Fibroblast of gingiva (primary cell): ENCODE results near the gene IL17B.
"Not testable (repeated sequence)": the region's sequence is repeated elsewhere in the genome, so short reads cannot be mapped to it uniquely, and the experiment has no call there.

Source experiments
- DNase-seq: peaks from one replicate; pipeline ENCODE4 v3.0.0-alpha.2; 2011; ENCODE audit warnings: low read depth

The IL17B gene

GRCh38 chr5:149400304-149400703 lies 21.2 kb upstream of the IL17B start:
- DNase-seq, result no peak

GRCh38 chr5:149399775-149400174 lies 20.7 kb upstream of the IL17B start:
- no peak for DNase-seq

DNA sequence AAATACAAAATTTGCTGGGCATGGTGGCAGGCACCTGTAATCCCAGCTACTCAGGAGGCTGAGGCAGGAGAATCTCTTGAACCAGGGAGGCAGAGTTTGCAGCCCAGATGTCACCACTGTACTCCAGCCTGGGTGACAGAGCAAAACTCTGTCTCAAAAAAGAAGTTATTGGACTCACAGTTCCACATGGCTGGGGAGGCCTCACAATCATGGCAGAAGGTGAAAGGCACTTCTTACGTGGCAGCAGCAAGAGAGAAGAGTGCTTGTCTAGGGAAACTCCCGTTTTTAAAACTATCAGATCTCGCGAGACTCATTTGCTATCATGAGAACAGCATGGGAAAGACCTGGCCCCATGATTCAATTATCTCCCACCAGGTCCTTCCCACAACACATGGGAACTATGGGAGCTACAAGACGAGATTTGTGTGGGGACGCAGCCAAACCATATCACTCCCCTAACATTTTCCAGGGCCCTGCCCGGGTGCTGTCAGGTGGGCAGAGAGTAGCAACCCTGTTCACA lies 19.7 kb upstream of the IL17B start:
- DNase-seq, result not testable (repeated sequence)

DNA sequence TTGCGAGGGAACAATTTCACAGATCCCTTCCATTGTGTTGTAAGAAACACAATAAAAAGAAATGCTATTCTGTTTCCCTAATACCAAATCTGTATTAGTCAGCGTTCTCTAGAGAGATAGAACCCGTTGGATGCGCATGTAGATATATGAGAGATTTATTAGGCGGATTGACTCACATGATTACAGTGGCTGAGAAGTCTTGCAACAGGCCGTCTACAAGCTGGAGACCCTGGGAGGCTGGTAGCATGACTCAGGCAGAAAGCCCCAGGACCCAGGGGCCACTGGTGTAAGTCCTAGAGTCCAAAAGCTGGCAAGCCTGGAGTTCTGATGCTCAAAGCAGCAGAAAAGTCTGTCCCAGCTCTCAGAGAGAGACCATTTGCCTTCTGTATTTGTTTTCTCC lies 18.4 kb upstream of the IL17B start:
- peak; percentile 77 for DNase-seq

- not testable (repeated sequence) for DNase-seq
These were observed 15.9 kb upstream of the IL17B start for GRCh38 chr5:149394996-149395395.

- no peak for DNase-seq
These were observed 13.6 kb upstream of the IL17B start for GRCh38 chr5:149392718-149393117.

- no peak for DNase-seq
These were observed 12.4 kb upstream of the IL17B start for GRCh38 chr5:149391524-149391923.

- DNase-seq, result not testable (repeated sequence)
These were observed 12.0 kb upstream of the IL17B start for GRCh38 chr5:149391076-149391475.

DNA sequence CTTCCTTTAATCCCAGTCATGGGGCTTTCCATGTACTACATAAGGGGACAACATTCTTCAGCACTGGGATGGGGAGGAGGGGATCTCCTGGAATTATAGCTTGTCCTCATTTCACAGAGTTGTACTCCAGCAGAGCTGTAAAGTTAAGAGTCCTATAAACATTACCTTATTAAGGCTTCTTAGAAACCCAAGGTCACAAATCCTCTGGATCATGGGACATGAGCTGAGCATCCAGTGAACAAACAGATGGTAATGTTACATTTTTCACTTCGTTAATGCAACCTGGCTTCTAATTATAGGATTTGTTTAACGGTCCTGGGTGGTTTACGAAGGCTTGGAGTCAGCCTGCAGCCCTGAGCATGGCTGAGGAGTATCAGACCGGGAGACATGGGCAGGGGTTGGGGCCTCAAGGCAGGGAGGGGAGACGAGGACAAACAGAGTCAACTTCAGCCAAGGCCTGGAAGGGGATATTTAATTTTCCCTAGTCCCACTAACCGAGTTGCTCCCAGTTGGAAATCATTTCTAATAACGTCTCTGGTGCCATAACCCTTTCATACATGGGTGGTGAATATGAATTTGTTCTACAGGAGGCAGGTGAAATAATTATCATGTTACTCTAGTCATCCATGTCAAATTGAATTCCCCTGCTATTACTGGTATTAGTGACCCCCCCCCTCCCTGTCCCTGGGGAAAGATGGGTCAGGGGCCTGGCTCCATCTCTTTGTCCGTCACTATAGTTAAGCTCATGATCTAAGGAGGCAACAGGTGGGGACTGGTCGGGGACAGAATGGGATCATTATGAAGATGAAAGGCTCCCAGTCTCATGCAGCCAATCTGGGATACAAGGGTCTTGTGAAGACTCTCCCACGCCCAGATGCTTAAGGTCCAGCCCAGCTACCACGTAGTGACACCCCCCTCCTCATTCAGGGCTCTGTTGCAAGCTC lies 10.7 kb upstream of the IL17B start:
- no peak for DNase-seq

GRCh38 chr5:149388498-149389190 lies 9.6 kb upstream of the IL17B start:
- no peak for DNase-seq

DNA sequence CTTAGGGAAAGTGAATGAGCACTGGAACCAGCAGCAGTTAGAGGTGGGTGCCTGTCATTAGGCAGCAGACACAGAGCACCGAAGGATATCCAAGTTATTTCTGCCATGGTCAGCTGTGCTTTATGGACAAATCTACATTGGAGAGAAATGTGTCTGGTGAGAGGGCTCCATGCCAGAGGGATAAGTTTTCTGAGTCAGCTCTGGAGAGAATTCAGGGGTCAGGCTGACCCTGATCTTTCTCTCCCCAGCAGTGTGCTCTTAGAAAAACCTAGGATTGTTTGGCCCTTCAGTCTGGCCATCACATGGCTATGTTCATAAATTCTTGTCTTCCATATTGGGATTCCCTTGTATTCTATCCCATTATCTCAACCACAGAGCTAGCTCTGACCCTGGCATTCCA lies 8.9 kb upstream of the IL17B start:
- DNase-seq, result peak; percentile 20

- peak; percentile 49 for DNase-seq
These were observed 8.1 kb upstream of the IL17B start for GRCh38 chr5:149387081-149387631.

GRCh38 chr5:149386166-149386565 lies 7.1 kb upstream of the IL17B start:
- DNase-seq, result no peak

DNA sequence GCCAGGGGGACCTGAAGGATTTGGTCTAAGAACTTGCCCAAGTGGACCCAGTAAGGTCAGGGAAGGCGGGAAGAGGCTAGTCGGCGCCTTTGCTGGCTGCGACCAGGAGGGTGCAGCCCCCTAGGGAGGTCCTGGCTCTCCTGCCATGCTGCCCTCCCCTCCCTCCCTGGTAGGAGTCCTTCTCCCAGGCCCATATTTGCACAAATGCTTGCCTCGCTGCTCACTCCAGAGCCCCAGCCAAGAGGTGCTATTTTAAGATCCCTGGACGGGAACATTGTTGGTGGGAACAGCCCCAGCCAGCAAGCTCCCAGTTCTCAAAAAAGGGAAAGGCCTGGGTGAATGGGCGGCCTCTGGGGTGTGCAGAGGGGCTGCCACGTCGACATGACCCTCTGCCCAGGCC lies 4.3 kb upstream of the IL17B start:
- no peak for DNase-seq

DNA sequence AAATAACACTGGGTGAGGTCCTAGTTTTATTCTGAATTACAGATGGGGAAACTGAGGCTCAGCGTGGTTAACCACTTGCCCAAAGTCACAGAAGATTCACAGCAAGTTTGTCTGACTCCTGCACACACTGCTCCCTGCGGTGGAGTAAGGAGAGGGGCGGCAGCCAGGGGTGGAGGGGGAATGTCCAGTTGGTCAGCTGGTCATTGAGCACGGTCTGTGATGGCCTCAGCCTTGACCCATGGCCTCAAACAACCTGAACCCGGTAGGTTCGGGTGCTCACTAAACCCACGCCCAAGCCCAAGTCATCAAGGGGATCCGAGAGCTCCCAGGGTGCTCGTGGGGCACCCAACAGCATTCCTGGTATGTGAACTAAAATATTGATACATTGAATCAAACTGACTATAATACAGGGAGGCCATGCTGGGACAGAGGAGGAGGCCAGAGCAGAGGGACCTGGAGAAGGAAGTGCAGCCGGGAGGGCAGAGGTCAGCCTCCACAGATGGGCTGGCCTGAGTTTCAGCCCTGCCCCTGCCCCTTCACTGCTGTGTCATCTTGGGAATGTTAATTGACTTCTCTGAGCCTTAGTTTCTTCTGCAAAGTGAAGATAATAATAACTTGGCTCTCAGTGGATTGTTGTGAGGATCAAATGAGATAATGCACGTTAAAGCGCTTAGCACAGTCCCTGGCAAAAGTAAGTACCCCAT lies 3.6 kb upstream of the IL17B start:
- no peak for DNase-seq

- peak; percentile 44 for DNase-seq
These were observed 2.9 kb upstream of the IL17B start for GRCh38 chr5:149381986-149382338.

DNA sequence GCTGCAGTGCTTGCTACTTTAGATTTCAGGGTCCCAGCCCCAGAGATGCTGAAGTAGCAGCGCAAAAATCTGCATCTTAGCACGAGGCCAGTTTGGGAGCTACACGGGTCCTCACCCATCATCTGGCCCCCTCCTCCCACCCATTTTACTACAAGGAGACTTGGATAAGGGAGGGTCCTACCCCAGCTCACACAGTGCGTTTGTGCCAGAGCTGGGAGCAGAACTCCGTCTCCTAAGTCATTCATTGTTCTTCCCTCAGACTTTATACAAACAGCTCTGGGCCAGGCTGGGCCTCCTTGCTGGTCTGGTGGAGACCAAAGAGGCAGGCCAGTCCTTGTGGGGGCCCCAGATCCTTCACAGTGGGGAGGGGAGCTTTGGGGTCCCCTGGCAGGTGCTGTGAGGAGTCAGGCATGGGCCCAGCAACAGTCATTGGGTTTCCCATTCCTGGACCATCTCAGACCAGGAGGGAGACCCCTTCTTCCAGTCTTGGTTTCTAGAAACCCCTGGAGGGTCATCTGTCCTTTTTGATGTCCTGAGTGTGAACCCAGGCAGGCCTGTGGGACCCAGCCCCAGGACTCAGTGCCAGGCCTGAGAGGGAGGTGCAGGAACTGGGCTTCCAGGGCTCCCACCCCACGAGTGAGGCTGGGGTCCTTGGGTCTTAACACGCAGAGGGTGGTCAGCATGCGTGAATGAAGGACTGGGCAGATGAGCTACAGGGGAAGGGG lies 2.3 kb upstream of the IL17B start:
- no peak for DNase-seq

GRCh38 chr5:149380466-149381121 lies 1.5 kb upstream of the IL17B start:
- DNase-seq, result no peak

DNA sequence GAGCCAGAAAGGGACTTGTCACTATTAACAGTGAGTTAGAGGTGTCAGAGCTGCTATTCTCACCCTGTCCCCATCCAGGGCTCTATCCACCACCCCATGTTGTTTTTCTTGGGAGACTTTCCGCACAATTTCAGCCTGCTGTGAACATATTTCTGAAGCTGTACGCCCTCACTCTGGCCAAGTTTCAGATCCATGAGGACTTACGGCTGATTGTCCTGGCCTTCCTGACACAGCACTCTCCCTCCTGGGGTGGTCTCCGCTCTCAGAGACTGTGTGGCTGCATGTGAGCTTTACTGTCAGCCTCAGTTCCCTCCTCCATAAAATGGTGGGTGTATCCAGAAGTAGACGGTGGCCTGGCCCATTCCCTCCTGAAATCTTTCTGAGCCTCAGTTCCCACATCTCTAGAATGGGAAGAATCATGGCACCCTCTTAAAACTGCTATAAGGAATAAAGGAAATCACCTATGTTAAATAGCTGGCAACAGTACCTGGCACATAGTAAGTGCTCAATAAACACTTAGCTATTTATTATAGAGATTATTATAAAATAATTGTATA lies 804 bp upstream of the IL17B start:
- DNase-seq, result no peak

DNA sequence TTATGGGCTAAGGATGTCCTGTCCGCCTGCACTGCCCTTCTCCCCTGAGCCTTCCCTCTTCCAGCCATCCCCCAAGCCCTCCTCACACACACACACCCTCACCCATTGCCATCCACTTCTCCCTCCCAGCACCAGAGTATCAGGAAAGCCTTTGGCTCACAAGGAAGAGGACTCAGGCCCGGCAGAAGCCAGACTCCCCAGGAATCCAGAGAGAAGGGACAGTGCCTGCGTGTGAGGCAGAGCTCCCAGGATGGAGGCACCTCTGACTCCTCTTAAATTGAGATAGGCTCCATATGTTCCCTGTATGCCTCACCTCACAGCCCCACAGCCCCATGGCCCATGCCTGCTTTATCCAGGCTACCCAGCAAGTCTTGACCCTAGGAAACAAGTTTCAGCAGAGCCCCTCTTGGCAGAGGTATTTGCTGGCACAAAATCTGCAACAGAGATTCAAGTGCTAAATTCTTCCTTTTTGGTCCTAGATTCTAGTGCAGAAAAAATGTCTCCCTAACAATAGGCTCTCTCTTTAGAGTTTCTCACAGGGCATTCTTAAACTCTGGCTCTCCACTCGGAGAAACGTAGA lies 761 bp downstream of the IL17B start:
- no peak for DNase-seq
